Measurements from ENCODE around the gene FLNC. TPM values are rescaled to one million over a fixed set of nuclear protein-coding genes. Genes with fewer than 3 reads are reported as not detected.
A peak's percentile ranks its signal among the peaks of the same experiment; 100 is the strongest.

FLNC gene
- total and polyA plus RNA-seq, 9 of the 15 experiments (the other 6 are each of a cell fraction or from before 2014, with no cell fraction given), result 0.90 to 155 (median 28.8) TPM

DNA sequence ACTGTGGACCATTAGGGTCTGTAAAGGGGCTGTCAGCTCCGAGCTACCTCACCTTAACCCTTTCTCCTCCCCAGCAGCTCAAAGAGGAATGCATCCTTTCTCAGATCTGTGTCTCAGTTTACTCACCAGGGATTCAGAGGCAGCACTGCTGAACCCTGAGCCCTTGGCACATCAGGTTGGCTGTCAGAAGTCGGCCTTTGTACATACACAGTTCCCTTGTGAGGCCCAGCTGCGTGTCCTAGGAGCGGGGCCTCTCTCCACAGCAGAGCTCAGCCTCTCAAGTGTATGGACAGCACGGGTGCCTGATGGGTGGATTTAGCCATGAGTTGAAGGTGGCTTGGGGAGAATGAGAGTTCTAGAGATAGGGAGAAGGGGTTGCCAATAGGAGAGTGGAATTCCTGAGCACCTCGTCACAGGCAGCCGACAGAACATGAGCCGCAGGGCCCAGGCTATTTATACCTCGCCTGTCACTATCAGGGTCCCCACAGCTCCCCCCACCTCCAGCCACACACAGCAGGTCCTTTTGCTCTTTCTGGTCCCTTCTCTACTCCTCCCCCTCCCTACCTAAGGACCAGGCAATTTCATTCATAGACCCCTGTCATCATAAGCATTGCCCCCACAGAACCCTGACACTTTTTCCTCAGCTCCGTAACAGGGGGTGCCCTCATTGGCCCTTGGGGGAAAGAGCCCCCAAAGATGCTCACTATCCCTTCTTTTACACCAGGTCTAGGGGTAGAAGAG, 2.1 kb upstream of the FLNC start (continued):
- TF ChIP-seq IRF9 (tag; IDR thresholded peaks at IDR 0.05), result 0 out of 2 replicates have a peak, but pooled peaks have one; percentile 4
- no peak for TF ChIP-seq ZC3H11A (IDR thresholded peaks at IDR 0.05; ENCODE audit: low read depth, low read length)
- 0 out of 2 replicates have a peak, but pooled peaks have one; percentile 30 for TF ChIP-seq ZNF324 (CRISPR knock-in tag; IDR thresholded peaks at IDR 0.05)
- TF ChIP-seq THRA (IDR thresholded peaks at IDR 0.05), result no peak
- TF ChIP-seq ZNF589 (CRISPR knock-in tag; IDR thresholded peaks at IDR 0.05; ENCODE audit: low read depth), result 0 out of 2 replicates have a peak, but pooled peaks have one; percentile 7
- TF ChIP-seq STAT5B (CRISPR knock-in tag; IDR thresholded peaks at IDR 0.05), result no peak
- peak in 1 of 2 experiments; percentile 36; a peak in 1 of 4 replicates for TF ChIP-seq MAZ (CRISPR knock-in tag; conservative IDR thresholded peaks at IDR 0.05 in 1 of 2, IDR thresholded peaks at IDR 0.05 in 1 of 2)
- TF ChIP-seq DMBX1 (CRISPR knock-in tag; IDR thresholded peaks at IDR 0.05; ENCODE audit: borderline replicate concordance), result peak; percentile 6; the same call in 1 of the 2 replicates
- TF ChIP-seq ZBTB26 (CRISPR knock-in tag; IDR thresholded peaks at IDR 0.05), result no peak
- TF ChIP-seq RBM39 (optimal IDR thresholded peaks at IDR 0.05; ENCODE audit: low read depth, low read length), result peak; percentile 16
- no peak for TF ChIP-seq NUFIP1 (IDR thresholded peaks at IDR 0.05; ENCODE audit: partially characterized antibody)
- 0 out of 2 replicates have a peak, but pooled peaks have one; percentile 18 for TF ChIP-seq CBFB (CRISPR knock-in tag; IDR thresholded peaks at IDR 0.05)
- TF ChIP-seq, protein P1, sequence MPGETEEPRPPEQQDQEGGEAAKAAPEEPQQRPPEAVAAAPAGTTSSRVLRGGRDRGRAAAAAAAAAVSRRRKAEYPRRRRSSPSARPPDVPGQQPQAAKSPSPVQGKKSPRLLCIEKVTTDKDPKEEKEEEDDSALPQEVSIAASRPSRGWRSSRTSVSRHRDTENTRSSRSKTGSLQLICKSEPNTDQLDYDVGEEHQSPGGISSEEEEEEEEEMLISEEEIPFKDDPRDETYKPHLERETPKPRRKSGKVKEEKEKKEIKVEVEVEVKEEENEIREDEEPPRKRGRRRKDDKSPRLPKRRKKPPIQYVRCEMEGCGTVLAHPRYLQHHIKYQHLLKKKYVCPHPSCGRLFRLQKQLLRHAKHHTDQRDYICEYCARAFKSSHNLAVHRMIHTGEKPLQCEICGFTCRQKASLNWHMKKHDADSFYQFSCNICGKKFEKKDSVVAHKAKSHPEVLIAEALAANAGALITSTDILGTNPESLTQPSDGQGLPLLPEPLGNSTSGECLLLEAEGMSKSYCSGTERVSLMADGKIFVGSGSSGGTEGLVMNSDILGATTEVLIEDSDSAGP (CRISPR knock-in tag; IDR thresholded peaks at IDR 0.05), result no peak
- peak; percentile 43; the same call in 1 of the 2 replicates for TF ChIP-seq CREM (IDR thresholded peaks at IDR 0.05; ENCODE audit: low read depth)
- 0 out of 2 replicates have a peak, but pooled peaks have one; percentile 17 for TF ChIP-seq AFF4 (CRISPR knock-in tag; IDR thresholded peaks at IDR 0.05)
- TF ChIP-seq FOS (IDR thresholded peaks at IDR 0.05; ENCODE audit: extremely low read depth, insufficient read length), result no peak
